GM21786 (cell line): Measurements from ENCODE around the gene TSPAN18.

Experiments
- ATAC-seq: cut with Tn5 transposase; IDR thresholded peaks from one replicate; pipeline ENCODE4 v1.9.1; 2021; ENCODE audit not compliant: unreplicated experiment

The TSPAN18 gene

DNA sequence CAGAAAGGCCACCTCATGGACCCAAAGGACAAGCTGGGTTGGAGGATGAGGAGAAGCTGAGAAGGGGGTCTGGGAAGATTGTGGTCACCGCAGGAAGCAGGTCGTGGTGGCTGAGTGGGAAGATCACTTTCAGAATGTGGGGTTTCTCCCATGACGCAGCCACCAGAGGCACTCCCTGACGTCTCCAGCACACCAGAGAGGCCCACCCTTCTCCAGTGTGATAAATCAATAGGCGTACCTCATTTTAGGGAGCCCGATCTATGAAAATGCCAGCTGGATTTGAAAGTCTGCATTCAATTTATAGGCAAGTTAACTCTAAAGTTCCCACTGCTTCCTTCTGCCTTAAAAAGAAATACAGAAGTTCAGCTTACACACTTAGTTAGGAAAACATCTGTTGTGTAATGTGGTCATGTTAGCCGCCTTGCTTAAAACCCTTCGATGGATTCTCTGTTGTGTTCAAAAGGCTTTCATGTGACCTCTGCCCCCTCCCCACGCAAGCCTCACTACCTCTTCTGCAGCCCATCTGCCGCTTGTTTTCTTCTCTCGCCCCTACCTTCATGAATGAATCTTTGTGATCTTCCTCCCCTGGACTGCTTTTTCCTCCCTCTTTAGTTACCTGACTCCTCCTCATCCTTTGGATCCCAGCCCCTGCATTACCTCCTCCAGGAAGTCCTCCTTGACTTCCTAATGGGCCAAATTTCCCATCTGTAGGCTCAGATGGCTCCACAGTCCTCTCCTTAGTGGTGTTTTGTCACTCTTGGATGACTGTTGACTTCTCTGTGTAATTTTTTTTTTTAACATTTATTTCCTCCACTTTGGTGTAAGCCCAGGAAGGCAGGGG, 10.7 kb downstream of the TSPAN18 start:
- no peak for ATAC-seq

DNA sequence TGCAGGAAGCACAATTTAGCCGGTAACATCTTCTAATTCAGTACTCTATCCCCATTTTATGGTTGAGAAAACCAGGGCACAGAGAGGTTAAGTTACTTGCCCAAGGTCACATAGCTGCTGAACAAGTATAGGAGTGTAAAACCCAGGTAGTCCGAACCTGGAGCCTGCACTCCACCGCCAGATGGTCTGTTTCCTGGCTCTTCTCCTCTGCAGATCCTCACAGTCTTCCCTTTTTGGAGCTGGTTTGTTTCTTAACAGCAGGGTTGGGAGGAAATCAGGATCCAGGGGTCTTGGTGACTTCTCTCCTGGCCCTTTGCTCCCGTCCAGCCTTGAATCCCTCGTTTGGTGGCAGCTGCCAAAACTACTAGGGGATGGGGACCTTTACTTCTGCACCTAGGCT, 12.0 kb downstream of the TSPAN18 start:
- no peak for ATAC-seq

DNA sequence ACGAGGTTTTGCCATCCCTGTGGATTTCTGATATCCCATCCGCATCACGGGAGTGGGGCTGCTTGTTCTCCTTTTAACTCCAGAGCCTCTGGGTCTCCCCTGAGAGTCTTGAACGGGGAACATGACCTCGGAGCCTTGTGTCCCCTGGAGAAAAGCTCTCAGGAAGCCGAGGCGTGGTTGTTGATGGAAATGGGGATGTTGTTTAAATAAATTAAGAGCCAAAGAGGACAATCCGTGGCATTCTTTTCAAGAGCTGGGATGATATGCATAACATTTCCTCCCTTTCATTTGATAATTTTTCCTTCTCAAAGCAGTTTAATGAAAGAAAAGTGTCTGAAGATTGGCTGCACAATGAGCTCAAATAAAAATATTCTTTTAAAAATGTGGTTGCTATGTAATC, 14.2 kb downstream of the TSPAN18 start:
- ATAC-seq, result no peak

DNA sequence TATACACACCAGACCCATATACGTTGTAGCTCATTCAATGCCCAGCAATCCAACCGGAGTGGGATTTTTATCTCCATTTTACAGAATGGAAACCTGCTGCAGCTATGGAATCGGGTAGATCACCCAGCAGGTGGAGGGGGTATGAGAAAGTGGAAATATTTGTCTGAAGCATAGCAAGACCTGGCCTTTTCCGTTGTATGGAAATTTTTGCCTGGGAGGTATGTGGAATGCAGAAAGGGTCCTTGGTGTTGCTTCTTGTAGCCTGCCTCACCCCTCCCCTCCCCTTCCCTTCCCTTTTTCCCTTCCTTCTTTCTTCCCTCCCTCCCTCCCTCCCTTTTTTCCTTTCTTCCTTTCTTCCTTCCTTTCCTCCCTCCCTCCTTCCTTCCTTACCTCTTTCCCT, 15.2 kb downstream of the TSPAN18 start:
- ATAC-seq, result no peak

DNA sequence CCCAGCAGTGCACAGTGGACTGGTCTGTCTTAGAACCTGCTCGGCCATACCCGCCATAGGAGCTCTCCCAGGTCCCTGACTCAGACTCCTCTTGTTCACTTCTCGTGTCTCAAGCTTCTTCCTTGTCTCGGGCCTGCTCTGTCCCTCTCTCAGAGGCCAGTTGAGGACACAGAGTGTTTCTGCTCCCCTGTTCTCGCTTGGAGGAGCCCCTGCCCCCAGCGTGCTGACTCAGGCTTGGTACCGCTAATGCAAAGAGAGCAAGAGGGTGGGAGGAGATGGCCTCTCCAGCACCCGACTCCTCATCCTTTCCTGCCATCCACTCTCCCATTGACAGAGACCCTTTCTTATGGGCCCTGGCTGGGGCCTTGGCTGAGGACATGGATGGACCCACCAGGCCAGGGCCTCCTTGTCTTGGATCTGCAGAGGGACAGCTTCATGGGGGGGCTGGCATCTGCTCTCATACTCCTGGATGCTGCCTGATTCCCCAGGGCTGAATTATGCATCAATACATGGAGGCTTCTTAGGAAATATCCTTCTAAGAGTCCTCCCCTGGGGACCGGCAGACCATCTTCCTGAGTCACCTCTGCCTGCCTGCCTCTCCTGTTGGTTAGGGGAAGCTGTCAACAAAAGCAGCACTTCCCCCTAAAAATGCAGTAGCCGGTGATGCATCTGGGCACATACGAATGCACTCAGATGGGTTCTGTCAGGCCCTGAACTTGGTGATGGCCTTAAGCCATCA, 15.9 kb downstream of the TSPAN18 start:
- ATAC-seq, result no peak

DNA sequence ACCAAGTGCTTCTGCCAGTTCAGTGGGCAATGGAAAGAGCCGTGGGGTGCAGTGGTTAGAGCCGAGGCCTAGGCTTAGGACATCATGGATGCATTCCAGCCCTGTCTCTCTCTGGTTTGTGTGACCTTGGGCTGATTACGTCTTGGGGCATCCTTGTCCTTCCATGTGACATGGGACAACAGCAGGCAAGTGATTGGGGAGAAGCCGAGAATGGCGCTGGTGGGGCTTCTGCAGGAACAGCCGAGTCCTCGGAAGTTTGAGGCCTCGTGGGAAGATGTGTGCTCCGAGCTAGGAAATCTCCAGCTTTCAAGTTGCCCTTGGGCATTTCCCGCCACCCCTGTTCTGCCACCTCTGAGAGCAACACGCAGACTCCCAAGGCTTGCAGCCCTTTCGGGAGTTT, 16.6 kb downstream of the TSPAN18 start:
- ATAC-seq, result no peak

DNA sequence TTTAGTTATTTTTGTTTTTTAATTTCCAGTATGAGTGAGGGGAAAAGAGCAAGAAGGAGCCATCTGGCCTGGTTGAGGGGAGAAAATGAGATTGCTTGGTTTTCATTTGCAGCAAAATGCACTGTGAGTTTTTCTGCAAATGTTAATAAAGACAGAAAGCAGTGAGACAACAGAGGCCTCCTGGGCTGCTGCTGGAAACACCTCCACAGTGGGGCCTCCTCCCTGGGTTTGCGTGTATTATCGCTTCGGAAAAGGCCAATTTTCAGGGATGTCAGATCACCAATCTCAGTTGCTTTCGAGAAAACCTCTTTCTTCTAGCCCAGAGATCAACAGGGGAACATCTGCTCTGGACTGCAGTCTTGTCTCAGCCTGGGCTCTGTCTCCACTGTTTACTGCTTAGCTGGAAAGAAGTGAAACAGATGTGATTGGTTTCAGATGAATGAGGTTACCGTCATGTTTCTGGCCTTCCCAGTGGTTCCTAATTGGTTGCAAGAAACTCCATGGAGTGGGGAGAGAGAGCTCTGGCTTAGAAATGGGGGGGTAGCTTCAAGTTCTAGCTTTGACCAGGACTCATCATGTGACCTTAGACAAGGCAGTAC, 17.3 kb downstream of the TSPAN18 start:
- no peak for ATAC-seq

DNA sequence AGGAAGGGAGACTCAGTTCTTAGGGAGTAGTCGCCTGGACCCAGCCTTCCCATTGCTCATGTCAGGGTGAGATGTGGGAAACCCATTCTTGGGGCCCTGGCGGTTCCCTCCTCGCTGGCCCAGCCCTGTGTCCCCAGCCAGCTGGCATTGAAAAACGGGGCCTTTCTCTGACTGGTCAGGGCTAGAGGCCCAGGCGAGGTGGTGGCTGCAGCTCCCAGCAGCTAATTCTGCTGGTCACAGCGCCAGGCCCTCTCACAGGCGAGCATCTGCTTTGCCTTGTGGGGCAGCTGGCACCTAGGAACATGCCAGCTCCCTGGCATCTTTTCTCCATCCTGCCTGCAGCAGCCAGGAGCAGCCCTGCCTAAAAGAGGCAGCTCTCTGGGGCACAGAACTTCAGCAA, 20.1 kb downstream of the TSPAN18 start:
- no peak for ATAC-seq

DNA sequence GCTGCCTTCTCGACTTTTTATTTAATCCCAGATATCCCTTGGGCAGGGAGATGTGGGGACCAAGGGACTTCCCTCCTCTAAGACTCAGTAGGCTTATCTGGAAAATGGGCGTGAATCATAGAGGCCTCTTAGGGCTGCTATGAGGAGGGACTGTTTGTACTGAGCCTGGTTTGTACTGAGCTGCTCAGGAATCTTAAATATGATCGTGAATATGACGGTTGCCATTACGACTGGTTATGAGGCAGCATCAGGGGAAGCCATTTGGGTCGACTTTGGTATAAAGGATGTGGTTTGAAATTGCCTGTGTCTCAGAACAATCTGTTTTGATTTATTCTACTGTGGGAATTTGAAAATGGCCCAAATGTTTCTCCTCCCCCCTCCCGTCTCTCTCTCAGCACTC, 20.6 kb downstream of the TSPAN18 start:
- no peak for ATAC-seq

DNA sequence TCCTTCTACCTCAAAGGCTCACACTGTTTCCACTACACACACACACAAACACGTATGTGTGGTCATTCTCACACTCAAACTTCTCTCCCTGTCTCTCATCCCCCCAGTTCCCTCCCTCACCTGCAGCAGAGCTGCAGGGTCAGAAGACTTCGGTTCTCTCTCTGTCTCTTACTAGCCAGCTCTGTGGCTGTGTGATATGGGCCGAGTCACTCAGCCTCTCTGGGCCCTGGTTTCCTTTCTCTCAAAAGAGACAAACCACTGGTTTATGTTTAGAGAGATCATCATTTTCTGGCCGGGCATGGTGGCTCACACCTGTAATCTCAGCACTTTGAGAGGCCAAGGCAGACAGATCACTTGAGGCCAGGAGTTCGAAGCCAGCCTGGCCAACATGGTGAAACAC, 21.1 kb downstream of the TSPAN18 start:
- no peak for ATAC-seq

DNA sequence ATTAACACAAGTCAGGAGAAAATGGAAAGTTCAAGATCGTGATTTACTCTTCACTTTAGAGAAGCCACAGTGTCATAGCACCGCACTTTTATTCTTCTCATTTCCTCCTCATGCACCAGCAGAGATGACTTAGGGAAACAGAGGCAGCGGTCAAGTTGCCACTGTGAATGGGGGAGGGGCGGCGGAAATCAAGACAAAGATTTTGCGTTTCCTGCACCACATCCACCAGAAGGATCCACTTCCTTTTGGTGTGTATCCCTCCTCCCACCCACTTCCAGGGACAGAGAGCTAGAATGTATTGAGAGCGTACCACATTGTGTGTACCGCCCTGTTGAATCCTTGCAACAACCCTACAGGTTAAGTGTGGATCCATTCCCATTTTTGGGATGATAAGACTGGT, 21.8 kb downstream of the TSPAN18 start:
- no peak for ATAC-seq

DNA sequence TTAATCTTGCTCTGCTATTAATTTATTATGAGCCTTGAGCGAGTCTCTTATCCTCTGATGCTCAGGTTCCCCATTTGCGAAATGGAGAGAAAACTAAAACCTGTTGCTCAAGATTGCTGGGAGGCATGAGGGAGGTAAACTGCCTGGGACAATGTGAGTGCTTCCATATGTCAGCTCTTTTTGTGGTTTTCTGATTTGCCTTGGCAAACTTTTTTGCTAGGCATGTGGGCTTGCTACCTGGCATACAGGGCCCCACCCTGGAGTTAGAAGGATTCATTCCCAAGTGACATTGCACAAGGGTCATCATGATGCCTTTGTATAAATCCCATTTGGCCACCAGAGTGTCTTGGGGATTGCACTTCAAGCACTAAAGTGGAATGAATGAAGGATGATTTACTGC, 22.4 kb downstream of the TSPAN18 start:
- no peak for ATAC-seq

DNA sequence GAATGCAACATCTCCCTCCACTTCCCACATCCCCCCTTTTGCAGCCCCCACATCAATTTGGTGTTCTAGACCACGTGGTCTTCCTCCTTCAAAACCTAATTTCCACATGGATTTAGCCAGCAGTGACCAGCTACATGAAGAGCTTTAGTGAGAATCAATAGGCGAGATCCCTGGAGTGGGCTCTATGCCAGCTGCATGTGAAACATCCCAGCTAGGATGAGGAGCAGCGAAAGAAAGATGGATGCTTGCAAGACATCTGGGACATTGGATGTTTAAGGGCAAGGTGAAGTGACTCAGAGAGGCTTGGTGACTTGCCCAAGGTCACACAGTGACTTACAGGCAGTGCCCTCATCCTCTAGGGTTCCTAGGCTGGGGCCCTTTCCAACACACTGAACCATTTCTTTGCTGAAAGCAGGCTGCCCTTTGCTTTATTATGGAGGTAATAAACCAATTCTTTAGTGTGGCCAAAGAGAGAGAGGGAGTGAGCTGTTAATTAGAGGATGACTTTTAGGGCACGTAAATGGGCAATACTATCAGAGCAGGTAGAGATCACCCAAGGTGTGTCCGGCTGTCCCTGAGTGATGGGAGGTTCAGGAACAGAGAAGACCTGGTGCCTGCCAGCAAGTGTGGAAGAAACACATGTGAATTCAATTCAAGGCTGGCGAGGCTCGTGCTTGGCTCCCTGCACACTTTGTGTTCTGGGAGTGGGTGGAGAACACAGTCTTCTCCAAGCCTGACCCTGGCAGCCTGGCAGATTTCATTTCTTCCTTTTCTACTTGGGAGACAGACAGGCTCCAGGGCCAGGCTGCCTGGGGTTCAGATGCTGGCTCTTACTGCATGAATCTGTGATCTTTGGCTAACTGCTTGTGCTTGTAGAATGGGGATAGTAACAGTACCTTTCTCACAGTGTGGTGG, 24.0 kb downstream of the TSPAN18 start:
- ATAC-seq, result no peak

DNA sequence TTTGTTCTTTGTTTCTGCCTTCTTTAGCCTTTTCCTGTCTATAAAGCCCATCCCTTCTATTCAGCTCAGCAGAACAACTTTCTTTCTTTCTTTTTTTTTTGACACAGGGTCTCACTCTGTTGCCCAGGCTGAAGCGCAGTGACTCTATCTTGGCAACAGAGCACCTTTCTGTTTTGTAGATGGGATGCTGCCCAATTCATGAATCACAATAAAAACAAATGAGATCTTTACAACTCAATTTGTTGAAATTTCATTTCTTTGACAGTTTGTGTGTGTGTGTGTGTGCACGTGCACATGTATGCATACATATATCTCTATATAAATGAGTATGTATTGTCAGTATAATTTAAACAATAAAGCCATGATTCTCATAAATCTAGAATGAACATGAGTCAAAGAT, 25.5 kb downstream of the TSPAN18 start:
- no peak for ATAC-seq

DNA sequence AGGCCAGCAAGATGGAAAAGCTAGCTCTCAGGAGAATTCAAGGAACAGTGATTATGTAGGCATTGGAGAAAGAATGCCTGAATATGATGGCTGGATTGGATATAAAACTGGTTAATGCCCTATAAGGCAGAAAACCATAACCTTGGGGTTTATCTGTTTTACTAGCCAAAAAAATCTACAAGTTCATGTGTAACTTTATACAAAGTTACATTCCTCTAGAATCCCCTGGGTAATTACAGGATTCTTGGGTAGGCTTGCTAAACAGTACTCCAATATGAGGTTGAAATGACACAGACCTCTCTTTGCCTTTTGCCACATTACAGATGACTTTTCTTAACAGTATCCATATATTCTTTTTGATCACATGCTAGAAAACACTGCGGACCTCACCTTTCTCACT, 26.0 kb downstream of the TSPAN18 start:
- no peak for ATAC-seq

DNA sequence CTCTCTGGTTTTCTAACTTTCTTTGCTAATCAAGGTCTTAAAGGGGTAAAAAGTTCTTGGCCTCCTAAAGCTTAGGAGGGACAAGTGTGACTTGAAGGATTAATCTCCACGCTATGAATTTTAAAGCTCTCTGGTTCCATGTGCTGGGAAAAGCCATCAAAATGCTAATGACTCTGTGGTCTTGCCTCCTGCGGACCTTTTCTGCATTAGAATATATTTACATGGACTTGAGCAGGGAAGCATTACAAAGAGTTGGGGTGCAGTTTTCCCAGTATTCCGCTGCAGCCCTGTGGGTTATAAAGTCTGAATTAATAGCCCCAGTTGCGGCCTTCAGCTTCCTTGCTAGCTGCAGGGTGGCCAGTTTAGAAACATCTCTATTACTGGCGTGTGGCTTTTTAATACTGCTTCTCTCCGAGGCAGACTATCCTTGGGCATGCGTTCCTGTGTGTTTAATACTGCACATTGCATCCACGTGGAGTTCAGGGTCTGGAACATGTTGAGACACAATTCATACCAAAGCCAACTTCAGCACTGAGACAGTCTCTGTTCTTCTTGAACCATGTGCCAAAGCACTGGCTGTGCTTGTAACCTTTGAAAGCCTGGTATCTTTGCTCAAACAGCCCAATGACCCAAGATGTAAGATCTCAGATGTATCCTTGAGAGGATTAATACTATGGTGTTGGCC, 27.3 kb downstream of the TSPAN18 start:
- ATAC-seq, result no peak

DNA sequence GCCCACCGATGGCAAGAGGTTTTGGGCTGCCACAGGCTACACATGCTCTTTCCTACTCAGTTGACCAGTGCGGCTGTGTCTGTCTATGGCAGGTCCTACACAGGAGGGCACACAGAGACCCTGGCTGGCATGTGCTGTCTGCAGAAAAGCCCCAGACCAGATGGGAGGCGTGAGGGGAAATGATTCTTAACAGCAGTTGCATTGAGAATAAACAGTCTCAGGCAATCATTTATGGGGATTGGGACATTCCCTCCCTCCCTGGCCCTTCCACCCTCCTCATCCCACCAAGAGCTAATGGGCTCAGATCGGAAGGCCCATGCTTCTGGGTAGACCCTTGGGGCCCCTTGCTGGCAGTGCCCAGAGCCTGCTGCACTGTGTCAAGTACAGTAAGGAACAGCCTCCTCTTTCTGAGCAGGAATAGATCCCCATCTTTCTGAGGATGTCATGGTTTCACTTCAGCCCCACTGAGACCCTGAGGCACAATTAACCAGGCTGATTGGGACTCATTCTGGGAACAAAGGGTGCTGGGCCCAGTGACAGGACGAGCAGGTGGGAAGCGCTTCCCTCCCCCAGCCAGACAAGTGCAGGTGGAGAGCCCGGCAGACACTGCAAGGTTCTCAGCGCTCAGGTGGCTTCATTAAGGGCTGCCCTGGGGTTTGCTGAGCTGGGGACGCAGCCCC, 28.3 kb downstream of the TSPAN18 start:
- no peak for ATAC-seq

DNA sequence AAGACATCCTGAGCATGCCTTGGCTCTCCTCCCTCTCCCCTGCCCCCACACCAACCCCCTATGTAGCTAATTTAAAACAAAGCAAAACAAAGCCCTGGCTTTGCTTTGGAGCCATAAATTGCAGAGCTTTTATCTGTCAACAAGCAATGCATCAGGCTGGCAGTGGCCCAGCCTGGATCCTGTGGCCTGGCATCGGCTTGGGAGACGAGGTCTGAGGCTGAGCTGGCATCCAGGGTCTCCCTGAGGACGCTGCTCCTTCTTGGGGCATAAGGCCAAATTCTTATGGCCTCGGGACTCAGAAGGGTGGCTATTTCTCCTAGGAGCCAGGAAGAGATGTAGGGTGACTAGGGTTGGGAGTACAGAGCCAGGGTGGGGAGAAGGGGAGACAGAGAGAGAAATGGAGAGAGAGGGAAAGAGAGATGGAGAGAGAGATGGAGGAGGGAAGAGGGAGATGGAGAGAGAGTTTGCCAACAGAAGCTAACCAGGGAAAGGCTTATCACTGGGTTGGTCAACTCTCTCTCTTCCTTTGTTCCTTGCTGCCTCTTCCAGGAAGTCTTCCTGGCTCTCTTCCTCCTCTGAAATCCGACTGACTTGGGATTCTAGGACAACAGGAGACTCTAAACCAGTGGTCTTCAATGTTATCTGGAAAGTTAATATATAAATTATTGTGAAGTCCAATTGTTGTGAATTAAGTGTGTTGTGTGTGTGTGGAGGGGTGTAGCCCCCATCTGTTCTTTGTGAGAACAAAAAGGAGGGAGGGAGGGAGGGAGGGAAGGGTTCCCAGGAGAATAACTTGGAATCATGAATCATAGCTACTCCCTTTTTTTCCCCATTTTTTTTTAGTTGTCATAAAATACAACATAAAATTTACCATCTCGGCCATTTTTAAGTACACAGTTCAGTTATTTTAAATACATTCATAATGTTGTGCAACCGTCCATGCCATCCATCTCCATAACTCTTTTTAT, 29.1 kb downstream of the TSPAN18 start:
- ATAC-seq, result no peak

DNA sequence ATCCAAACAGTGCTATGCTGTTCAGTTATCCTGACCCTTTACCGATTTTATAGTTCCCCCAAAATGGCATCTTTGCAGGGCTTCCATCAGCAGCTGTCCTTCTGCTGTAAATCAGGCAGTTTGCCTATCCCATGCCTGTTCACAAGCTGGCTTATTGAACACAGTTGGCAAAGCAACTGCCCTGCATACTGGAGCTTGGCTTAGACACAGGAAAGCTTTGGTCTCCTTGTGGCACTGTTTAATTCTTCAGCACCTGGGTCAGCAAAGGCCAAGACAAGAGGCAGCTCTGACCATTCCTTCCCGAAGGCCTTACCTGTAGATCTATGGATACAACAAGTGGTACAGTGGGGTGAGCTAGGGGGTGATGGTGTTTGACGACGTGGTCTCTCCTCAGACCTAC, 32.2 kb downstream of the TSPAN18 start:
- ATAC-seq, result no peak
